ENCODE measurements around the gene SRSF10.

GRCh38 chr1:23930270-23930669, 49.9 kb downstream of the SRSF10 start:
- no peak for TF ChIP-seq CTCF (optimal IDR thresholded peaks at IDR 0.05 in 1 of 3, IDR thresholded peaks at IDR 0.05 in 1 of 3, conservative IDR thresholded peaks at IDR 0.05 in 1 of 3; ENCODE audit: extremely low read depth in 1 of 3, insufficient read depth in 2 of 3, low read length in 3 of 3)
- no peak for TF ChIP-seq EZH2 (IDR thresholded peaks at IDR 0.05; ENCODE audit: low read length)

Measured in keratinocyte (primary cell).